GM20000 (cell line): ENCODE results near the gene CACNA1S.

Experiments
- DNase-seq: peaks from one replicate; pipeline ENCODE4 v3.0.0; 2012; ENCODE audit warnings: low spot score
- TF ChIP-seq, protein P1 (sequence below): IDR thresholded peaks from 2 replicates; pipeline ENCODE4 v1.5.1; 2012; ENCODE audit warnings: mild to moderate bottlenecking, control low read depth; ENCODE audit errors: extremely low read depth, missing control alignments

CACNA1S gene

DNA sequence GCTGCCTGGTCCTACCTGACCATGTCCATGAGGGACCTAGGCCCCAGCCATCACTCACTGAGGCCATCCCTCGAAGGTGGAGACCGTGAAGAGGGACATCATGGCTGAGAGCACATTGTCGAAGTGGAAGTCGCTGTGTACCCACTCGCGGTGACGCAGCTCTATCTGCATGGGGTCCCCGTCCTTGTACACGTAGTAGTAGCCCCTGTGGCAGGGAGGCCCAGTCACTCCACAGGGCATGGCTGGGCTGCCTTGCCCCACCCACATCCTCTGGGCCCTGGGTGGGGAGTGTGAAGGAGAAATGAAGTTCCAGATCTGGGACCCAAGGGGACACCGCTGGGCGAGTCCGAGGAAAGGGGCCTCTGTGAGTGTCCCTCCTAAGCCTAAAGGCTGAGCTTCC, 50.3 kb downstream of the CACNA1S start:
- DNase-seq, result no peak
- TF ChIP-seq, protein P1, sequence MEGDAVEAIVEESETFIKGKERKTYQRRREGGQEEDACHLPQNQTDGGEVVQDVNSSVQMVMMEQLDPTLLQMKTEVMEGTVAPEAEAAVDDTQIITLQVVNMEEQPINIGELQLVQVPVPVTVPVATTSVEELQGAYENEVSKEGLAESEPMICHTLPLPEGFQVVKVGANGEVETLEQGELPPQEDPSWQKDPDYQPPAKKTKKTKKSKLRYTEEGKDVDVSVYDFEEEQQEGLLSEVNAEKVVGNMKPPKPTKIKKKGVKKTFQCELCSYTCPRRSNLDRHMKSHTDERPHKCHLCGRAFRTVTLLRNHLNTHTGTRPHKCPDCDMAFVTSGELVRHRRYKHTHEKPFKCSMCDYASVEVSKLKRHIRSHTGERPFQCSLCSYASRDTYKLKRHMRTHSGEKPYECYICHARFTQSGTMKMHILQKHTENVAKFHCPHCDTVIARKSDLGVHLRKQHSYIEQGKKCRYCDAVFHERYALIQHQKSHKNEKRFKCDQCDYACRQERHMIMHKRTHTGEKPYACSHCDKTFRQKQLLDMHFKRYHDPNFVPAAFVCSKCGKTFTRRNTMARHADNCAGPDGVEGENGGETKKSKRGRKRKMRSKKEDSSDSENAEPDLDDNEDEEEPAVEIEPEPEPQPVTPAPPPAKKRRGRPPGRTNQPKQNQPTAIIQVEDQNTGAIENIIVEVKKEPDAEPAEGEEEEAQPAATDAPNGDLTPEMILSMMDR, result no peak

- DNase-seq, result no peak
- TF ChIP-seq, protein P1, result no peak
These were observed 51.2 kb downstream of the CACNA1S start for GRCh38 chr1:201061049-201061448.

DNA sequence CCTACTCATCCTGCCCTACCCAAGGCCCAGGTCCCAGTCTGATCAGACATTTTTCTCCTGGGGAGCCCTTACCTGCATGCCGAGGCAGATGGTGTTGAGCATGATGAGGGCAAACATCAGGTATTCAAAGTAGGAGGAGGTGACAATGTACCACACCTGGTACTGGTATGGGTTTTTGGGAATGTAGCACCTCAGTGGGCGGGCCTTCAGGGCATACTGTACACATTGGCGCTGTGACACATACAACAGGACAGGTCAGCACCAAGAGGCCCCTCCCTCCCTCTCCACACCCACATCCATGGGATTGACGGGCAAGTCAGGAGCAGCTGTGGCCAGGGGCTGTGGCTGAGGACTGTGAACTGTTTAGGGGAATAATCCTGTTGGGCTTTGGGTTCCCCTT, 51.6 kb downstream of the CACNA1S start:
- TF ChIP-seq, protein P1, result no peak
- DNase-seq, result no peak

DNA sequence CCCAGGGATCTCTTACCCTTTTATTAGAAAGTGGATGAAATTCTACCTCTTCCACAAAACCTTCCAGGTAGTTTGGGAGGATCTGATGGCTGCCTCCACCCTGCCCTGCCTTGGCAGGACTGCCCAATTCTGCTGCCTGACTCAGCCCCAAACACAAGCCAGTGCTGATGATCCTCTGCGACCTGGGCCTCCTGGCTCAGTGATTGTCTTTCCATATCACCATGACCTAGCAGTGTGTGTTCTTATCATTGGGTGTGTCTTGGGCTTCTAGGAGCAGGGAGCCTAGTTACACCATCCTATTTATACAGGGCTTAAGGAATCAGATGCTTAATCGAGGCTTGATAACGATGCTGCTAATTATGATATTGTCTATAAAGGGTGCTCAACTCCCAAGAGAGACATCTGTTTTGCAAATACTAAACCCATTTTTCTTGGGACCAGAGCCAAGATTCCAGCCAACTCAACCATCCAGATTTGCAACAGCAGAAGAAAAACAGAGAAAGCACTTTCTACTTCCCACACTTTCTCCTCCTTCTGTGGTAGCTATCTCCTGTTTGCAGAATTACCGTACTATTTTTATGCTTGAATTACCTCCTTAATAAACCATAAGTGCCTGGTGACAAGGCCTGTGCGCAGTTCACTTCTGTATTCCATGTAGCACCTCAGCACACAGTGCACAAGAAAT, 52.2 kb downstream of the CACNA1S start:
- TF ChIP-seq, protein P1, result no peak
- DNase-seq, result no peak

GRCh38 chr1:201059401-201059800, 52.8 kb downstream of the CACNA1S start:
- TF ChIP-seq, protein P1, result no peak
- DNase-seq, result no peak

GRCh38 chr1:201054091-201054543, 58.1 kb downstream of the CACNA1S start:
- TF ChIP-seq, protein P1, result no peak
- no peak for DNase-seq

- TF ChIP-seq, protein P1, result no peak
- no peak for DNase-seq
These were observed 58.9 kb downstream of the CACNA1S start for GRCh38 chr1:201053155-201053860.
